Caki2 (cell line): Measurements from ENCODE around the gene LGALS1. TPM values are rescaled to one million over a fixed set of nuclear protein-coding genes. Genes with fewer than 3 reads are reported as not detected.
"Not testable (repeated sequence)": the region's sequence is repeated elsewhere in the genome, so short reads cannot be mapped to it uniquely, and the experiment has no call there.

Experiments used
- DNase-seq: peaks from one replicate; pipeline ENCODE4 v3.0.0-alpha.2; 2015; ENCODE audit warnings: low read depth
- in situ Hi-C: cut with HindIII; loops from 2 replicates; pipeline ENCODE4 v1.10.0; 2016; ENCODE audit warnings: low sequenced_read_pairs, low pct_unique_long_range_greater_than_20kb, mixed read lengths
- total RNA-seq: library from RNA; depleted of rRNA; stranded (reverse); fragments of >200 nt; shearing (Covaris generic); gene quantifications from 2 replicates; pipeline ENCODE4 v1.2.3, GENCODE V29; 2014; ENCODE audit warnings: low replicate concordance

Gene LGALS1
- total RNA-seq, 1 experiment from 2014 or later: 5,137 TPM

DNA sequence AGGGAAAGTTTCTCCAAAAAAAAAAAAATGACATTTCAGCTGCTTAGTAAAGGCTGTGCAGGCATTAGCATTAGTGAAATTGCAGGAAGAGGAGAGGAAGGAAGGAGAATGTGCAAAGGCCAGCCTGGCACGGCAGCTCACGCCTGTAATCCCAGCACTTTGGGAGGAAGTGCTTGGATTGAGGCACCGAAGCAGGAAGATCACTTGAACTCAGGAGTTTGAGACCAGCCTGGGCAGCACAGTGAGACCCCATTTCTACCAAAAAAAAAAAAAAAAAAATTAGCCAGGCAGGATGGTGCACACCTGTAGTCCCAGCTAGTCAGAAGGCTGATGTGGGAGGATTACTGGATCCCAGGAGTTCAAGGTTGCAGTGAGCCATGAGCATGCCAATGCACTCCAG lies 29.2 kb downstream of the LGALS1 start:
- in situ Hi-C loops: no loop called here
- DNase-seq: no peak

DNA sequence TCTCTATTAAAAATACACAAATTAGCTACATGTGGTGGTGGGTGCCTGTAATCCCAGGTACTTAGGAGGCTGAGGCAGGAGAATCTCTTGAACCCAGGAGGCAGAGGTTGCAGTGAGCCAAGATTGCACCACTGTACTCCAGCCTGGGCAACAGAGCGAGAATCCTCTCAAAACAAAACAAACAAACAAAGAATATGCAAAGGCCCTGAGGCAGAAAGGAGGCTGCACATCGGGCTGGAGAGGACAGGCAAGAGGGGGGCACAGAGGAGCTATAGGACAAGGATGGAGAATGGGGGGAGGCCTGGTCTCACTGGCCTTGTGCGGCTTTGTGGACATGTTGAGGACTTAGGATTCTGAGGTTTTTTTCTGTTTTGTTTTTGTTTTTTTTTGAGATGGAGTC lies 29.8 kb downstream of the LGALS1 start:
- in situ Hi-C loops: no loop called here
- DNase-seq: no peak

GRCh38 chr22:37708580-37709444 lies 33.4 kb downstream of the LGALS1 start:
- in situ Hi-C loops: no loop called here
- DNase-seq: no peak

DNA sequence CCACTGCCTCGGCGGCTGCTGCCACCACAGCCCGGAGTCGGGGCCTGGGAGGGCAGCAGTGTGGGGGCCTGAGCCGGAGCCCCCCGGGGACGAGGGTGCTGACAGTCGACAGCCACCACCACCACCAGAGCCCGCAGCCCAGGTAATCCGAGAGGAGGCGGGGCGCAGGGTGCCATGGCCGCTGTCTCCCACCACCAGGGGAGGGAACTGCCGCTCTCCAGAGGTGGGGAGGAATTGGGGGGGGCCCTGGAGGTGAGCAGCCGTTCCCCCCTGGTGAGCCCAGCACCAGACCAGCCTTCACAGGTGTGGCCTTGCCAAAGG lies 34.0 kb downstream of the LGALS1 start:
- no peak for DNase-seq
- in situ Hi-C loops: no loop called here

- in situ Hi-C loops: no loop called here
- DNase-seq: no peak
These were observed 35.2 kb downstream of the LGALS1 start for GRCh38 chr22:37710675-37711074.

DNA sequence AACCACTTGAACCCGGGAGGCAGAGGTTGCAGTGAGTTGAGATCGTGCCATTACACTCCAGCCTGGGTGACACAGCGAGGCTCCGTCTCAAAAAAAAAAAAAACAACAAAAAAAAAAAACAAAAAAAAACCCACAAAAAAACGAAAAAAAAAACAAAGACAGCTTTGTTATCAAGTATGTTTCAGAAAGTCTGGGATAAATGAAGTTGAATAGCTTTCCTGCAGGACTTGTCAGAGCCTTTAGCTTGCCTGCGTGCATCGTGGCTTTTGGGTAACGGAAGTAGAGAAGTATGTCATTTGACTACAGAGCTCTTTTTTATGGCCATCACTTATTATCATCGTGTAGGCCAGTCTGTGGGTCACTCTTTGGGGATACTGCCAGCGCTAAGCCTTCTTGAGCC lies 36.1 kb downstream of the LGALS1 start:
- in situ Hi-C loops: no loop called here
- no peak for DNase-seq

DNA sequence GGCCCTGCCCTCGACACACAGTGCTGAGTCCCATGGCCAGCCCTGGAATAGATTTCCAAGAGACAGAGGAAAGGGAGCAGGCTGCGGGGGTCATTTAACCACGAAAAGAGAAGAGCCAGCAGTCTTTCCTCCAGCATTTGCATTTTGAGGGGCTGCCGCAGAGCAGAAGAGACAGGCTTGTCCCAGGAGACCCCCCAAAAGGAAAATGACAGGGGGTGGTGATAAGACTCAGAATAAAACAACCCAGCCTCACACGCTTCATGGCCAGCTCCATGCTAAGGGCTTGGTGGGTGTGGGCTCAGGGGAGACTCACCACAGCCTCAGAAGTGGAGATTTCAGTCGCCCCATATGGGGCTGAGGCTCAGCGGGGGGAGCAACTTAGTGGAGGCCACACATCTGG lies 38.3 kb downstream of the LGALS1 start:
- in situ Hi-C loops: no loop called here
- DNase-seq: no peak

DNA sequence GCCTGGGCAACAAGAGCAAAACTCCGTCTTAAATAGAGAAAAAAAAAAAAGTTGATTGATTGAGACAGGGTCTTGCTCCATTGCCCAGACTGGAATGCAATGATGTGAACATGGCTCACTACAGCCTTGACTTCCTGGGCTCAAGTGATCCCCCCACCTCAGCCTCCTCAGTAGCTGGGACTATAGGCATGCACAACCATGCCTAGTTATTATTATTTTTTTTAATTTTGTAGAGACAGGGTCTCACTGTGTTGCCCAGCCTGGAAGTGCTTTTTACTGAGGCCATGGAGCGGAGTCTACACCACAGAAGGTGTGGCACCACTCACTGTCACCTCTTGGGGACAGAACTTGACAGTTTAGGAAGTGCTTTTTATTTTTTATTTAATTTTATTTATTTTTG lies 39.2 kb downstream of the LGALS1 start:
- no peak for DNase-seq
- in situ Hi-C loops: no loop called here

- no peak for DNase-seq
- in situ Hi-C loops: no loop called here
These were observed 40.3 kb downstream of the LGALS1 start for GRCh38 chr22:37715760-37716159.

- in situ Hi-C loops: no loop called here
These were observed 41.3 kb downstream of the LGALS1 start for GRCh38 chr22:37716708-37717107.

GRCh38 chr22:37717235-37717634 lies 41.8 kb downstream of the LGALS1 start:
- DNase-seq, in situ Hi-C loops: not testable (repeated sequence)

More at GRCh38 chr22:37716708-37717107, 41.3 kb downstream of the LGALS1 start:
- no peak for DNase-seq

- DNase-seq, in situ Hi-C loops: not testable (repeated sequence)
These were observed 42.4 kb downstream of the LGALS1 start for GRCh38 chr22:37717746-37718305.

- in situ Hi-C loops: no loop called here
- DNase-seq: no peak
These were observed 50.3 kb downstream of the LGALS1 start for GRCh38 chr22:37725551-37726240.

GRCh38 chr22:37726241-37726887 lies 50.9 kb downstream of the LGALS1 start:
- in situ Hi-C loops: no loop called here
- no peak for DNase-seq

DNA sequence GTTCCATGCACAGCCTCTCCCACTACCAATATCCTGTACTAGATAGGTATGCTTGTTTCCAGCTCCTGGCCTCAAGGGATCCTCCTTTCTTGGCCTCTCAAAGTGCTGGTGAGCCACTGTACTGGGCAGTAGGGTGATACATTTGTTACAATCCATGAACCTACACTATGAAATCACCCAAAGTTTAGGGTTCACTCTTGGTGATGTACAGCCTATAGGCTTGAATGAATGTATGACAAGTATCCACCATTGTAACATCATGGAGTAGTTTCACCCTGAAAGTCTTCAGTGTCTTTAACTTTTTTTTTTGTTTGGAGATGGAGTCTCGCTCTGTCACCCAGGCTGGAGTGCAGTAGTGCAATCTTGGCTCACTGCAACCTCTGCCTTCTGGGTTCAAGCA lies 53.2 kb downstream of the LGALS1 start:
- in situ Hi-C loops: no loop called here
- DNase-seq: no peak
